ENCODE results near the gene CAPRIN2.

GRCh38 chr12:30701056-30701455 is 53.7 kb downstream of the CAPRIN2 start:
- TF ChIP-seq CTCF (IDR thresholded peaks at IDR 0.05; ENCODE audit: low read length) (no peak), EZH2 (optimal IDR thresholded peaks at IDR 0.05; ENCODE audit: low read depth, low read length) (no peak), EZH2phosphoT487 (IDR thresholded peaks at IDR 0.05; ENCODE audit: low read length) (no peak)
